K562 (cell line): ENCODE data around the gene CMIP. TPM values are rescaled to one million over a fixed set of nuclear protein-coding genes. Genes with fewer than 3 reads are reported as not detected.

Experiments
- CAMTA2 ChIP-seq: fragments of 250-450 bp; sonication (Bioruptor Pico); conservative IDR thresholded peaks from 2 replicates; pipeline ENCODE4 v1.5.1; 2022
- CBX8 ChIP-seq: fragments of 200-600 bp; sonication (generic); IDR thresholded peaks from 2 replicates; pipeline ENCODE4 v1.6.1; 2012; ENCODE audit warnings: borderline replicate concordance, mixed run types, low read depth, mild to moderate bottlenecking, moderate library complexity, mixed read lengths, low read length, control low read depth, inconsistent platforms; ENCODE audit not compliant: poor library complexity, severe bottlenecking; ENCODE audit errors: extremely low read depth
- KLF16 ChIP-seq: IDR thresholded peaks from 2 replicates; pipeline ENCODE4 v1.6.1; 2016; ENCODE audit warnings: antibody characterized with exemption
- KLF6 ChIP-seq: fragments of 250-450 bp; sonication (Bioruptor Pico); IDR thresholded peaks from 2 replicates; pipeline ENCODE4 v1.4.0; 2020; ENCODE audit warnings: mild to moderate bottlenecking, moderate library complexity, borderline replicate concordance
- L3MBTL2 ChIP-seq: fragments of 450-650 bp; IDR thresholded peaks from 2 replicates; pipeline ENCODE4 v1.6.1; 2016; ENCODE audit warnings: mild to moderate bottlenecking, moderate library complexity
- NONO ChIP-seq, 2 experiments: fragments of 200-400 bp in 1 of 2; fragments of 450-650 bp in 1 of 2; formaldehyde crosslinking in 1 of 2; IDR thresholded peaks; 2 replicates each; pipeline ENCODE4 v1.6.1; 2017; ENCODE audit warnings: low read depth in 2 of 2, mild to moderate bottlenecking in 2 of 2, moderate library complexity in 2 of 2, low read length in 1 of 2
- PHB2 ChIP-seq: fragments of 450-650 bp; IDR thresholded peaks from 2 replicates; pipeline ENCODE4 v1.6.1; 2017; ENCODE audit warnings: low read depth
- SAFB2 ChIP-seq: fragments of 200-400 bp; formaldehyde crosslinking; IDR thresholded peaks from 2 replicates; pipeline ENCODE4 v1.6.1; 2018; ENCODE audit warnings: borderline replicate concordance, low read length, low read depth, moderate library complexity; ENCODE audit not compliant: severe bottlenecking
- STAT5B ChIP-seq: fragments of 250-450 bp; sonication (Bioruptor Pico); IDR thresholded peaks from 2 replicates; pipeline ENCODE4 v1.8.0; 2021; ENCODE audit warnings: mild to moderate bottlenecking, inconsistent platforms
- TOE1 ChIP-seq, 2 experiments: fragments of 450-650 bp in 1 of 2; sonication (generic) in 1 of 2; formaldehyde crosslinking in 1 of 2; IDR thresholded peaks; 2 replicates each; pipeline versions ENCODE4 v1.7.1 to v1.8.0; 2016 to 2022; ENCODE audit warnings: borderline replicate concordance in 2 of 2, mild to moderate bottlenecking in 2 of 2, antibody characterized with exemption in 1 of 2, inconsistent platforms in 1 of 2, low read depth in 1 of 2, missing genetic modification reagents in 1 of 2, moderate library complexity in 1 of 2
- ZBTB9 ChIP-seq: fragments of 450-650 bp; formaldehyde crosslinking; IDR thresholded peaks from 2 replicates; pipeline ENCODE4 v1.4.0; 2020; ENCODE audit warnings: mild to moderate bottlenecking, moderate library complexity
- ZNF165 ChIP-seq: fragments of 250-450 bp; sonication (Bioruptor Pico); IDR thresholded peaks from 2 replicates; pipeline ENCODE4 v1.4.0; 2020; ENCODE audit warnings: borderline replicate concordance
- ZNF184 ChIP-seq: sonication (generic); formaldehyde crosslinking; IDR thresholded peaks from 2 replicates; pipeline ENCODE4 v1.5.0; 2020; ENCODE audit warnings: missing genetic modification reagents
- polyA plus RNA-seq, 8 experiments: library from polyadenylated mRNA; depleted of rRNA in 4 of 8; stranded (reverse) in 5 of 8; unstranded in 3 of 8; fragments of >200 nt; fragmentation: Nextera tagmentation in 2 of 8; fragmentation: Illumina TruSeq in 1 of 8; extraction: Ambion mirVana in 2 of 8; extraction: Trizol in 1 of 8; gene quantifications; 2 replicates each; pipeline versions ENCODE4 v1.2.1 to v1.2.3, GENCODE V29; 2011 to 2014; ENCODE audit warnings: inconsistent platforms in 1 of 8, missing spikeins in 1 of 8
- total RNA-seq, 7 experiments: library from RNA; depleted of rRNA in 6 of 7; stranded (reverse); fragments of >200 nt in 6 of 7; fragmentation: Illumina TruSeq in 2 of 7; extraction: Trizol in 2 of 7; gene quantifications; 2 replicates each; pipeline versions ENCODE4 v1.2.1 to v1.2.3, GENCODE V29; 2011 to 2021; ENCODE audit warnings: low replicate concordance in 1 of 7
- TF ChIP-seq, protein P1 (sequence below), 2 experiments: fragments of 250-450 bp in 1 of 2; fragments of 450-650 bp in 1 of 2; sonication (Bioruptor Pico) in 1 of 2; IDR thresholded peaks; 2 replicates each; pipeline versions ENCODE4 v1.6.1 to v1.8.0; 2016 to 2021; ENCODE audit warnings: mild to moderate bottlenecking in 2 of 2, moderate library complexity in 2 of 2, missing compliant biosample characterization in 1 of 2, missing genetic modification characterization in 1 of 2
- TF ChIP-seq, protein P2 (sequence below), 2 experiments: fragments of 450-650 bp; IDR thresholded peaks; 2 replicates each; pipeline ENCODE4 v1.6.1; 2016; ENCODE audit warnings: mild to moderate bottlenecking in 2 of 2, borderline replicate concordance in 1 of 2, low read depth in 1 of 2, moderate library complexity in 1 of 2

The CMIP gene
- total and polyA plus RNA-seq, 9 of the 15 experiments (the other 6 are each of a cell fraction or from before 2014, with no cell fraction given): 0.94 to 82.5 (median 10.3) TPM

DNA sequence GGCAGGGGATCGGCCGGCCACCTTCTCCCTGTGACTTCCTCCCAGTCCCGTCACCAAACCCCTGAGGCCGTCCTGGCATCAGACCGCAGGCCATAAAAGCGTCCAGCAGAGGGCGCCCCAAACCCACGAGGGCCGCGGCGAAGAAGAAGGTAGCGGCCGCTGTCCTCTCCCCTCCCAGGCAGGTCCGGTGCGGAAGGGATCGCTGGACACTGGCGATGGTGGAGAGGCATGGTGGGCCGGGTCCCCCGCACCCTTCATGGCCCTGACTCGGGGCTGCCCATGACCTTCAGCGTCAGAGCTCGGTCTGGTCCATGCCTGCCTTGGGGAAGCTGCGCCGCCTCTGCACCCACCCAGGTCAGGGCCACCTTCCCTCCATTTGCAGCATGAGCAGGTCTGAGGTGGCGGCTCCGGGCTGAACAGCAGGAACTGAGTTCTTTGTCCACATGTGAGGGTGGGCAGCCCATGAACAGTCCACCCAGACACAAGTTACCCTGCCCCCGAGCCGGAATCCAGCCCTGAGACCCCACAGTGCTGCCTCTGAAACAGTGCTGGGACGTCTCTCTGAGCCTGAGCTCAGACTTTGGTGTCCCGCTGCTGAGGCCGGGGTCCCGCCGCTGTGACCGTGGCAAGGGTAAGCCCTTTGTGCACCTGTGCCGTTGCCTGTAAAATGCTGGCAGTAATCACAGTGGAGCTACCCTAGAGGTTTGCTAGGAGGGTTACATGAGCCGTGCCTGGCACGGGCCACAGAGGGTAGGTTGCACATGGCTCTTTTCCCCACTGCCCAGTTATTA lies 40.8 kb upstream of the CMIP start (continued):
- TF ChIP-seq ZNF165: no peak
- peak; percentile 69; the same call in 1 of the 2 replicates for TF ChIP-seq TOE1 (IDR thresholded peaks at IDR 0.05; ENCODE audit: borderline replicate concordance)
- no peak for TF ChIP-seq TOE1 (CRISPR knock-in tag; IDR thresholded peaks at IDR 0.05; ENCODE audit: borderline replicate concordance, low read depth)
- TF ChIP-seq, protein P1, sequence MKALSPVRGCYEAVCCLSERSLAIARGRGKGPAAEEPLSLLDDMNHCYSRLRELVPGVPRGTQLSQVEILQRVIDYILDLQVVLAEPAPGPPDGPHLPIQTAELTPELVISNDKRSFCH (CRISPR knock-in tag; IDR thresholded peaks at IDR 0.05): no peak
- TF ChIP-seq, protein P1 (tag; IDR thresholded peaks at IDR 0.05): peak; percentile 68; the same call in 1 of the 2 replicates
- TF ChIP-seq PHB2: no peak
- TF ChIP-seq L3MBTL2: peak; percentile 59; the same call in 1 of the 2 replicates
- 0 out of 2 replicates have a peak, but pooled peaks have one; percentile 18 for TF ChIP-seq KLF16
- TF ChIP-seq STAT5B (CRISPR knock-in tag): no peak
- no peak for TF ChIP-seq ZBTB9 (CRISPR knock-in tag)
- no peak for TF ChIP-seq ZNF184 (CRISPR knock-in tag)
- no peak; the same call in 1 of the 2 replicates for TF ChIP-seq CAMTA2 (CRISPR knock-in tag)
- TF ChIP-seq CBX8: no peak
- TF ChIP-seq, protein P2, sequence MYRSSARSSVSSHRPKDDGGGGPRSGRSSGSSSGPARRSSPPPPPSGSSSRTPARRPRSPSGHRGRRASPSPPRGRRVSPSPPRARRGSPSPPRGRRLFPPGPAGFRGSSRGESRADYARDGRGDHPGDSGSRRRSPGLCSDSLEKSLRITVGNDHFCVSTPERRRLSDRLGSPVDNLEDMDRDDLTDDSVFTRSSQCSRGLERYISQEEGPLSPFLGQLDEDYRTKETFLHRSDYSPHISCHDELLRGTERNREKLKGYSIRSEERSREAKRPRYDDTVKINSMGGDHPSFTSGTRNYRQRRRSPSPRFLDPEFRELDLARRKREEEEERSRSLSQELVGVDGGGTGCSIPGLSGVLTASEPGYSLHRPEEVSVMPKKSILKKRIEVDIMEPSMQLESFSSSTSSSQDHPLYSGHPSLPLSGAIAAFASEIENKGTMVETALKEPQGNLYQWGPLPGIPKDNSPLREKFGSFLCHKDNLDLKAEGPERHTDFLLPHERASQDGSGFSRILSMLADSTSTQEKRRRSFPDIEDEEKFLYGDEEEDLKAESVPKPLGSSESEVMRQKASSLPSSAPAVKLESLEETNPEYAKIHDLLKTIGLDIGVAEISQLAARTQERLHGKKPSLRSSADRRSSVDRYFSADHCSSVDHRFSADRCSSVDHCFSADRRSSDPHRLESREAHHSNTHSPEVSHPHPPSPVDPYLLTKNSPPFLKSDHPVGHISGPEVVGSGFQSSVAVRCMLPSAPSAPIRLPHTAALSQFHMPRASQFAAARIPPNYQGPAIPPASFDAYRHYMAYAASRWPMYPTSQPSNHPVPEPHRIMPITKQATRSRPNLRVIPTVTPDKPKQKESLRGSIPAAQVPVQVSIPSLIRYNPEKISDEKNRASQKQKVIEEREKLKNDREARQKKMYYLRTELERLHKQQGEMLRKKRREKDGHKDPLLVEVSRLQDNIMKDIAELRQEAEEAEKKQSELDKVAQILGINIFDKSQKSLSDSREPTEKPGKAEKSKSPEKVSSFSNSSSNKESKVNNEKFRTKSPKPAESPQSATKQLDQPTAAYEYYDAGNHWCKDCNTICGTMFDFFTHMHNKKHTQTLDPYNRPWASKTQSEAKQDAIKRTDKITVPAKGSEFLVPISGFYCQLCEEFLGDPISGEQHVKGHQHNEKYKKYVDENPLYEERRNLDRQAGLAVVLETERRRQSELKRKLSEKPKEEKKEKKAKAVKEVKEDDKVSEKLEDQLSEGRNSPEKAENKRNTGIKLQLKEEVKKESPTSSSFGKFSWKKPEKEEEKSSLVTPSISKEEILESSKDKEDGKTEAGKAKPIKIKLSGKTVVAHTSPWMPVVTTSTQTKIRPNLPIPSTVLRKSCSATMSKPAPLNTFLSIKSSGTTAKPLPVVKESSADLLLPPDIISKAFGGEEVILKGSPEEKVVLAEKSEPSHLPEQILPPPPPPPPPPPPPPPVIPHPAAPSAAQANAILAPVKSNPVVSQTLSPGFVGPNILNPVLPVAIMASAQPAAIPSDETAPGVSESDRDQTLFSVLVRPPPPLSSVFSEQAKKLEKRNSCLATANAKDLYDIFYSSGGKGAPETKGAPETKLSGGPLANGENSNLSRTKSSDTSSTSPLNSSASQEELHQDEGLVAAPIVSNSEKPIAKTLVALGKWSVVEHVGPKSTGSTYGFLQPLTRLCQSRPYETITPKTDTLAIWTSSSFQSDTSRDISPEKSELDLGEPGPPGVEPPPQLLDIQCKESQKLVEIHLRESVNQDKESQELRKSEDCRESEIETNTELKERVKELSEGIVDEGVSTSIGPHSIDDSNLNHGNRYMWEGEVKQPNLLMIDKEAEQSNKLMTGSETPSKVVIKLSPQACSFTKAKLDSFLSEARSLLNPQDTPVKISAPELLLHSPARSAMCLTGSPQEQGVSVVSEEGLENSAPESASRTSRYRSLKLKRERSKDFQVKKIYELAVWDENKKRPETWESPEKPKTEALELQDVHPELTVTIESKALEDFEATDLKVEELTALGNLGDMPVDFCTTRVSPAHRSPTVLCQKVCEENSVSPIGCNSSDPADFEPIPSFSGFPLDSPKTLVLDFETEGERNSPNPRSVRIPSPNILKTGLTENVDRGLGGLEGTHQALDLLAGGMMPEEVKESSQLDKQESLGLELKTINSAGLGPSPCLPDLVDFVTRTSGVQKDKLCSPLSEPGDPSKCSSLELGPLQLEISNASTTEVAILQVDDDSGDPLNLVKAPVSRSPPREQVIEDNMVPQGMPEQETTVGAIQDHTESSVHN (IDR thresholded peaks at IDR 0.05; ENCODE audit: borderline replicate concordance in 1 of 2, low read depth in 1 of 2): no peak
- TF ChIP-seq KLF6 (CRISPR knock-in tag): no peak
- peak in 1 of 2 experiments; percentile 78; a peak in 1 of 4 replicates for TF ChIP-seq NONO (IDR thresholded peaks at IDR 0.05; ENCODE audit: low read depth in 2 of 2, low read length in 1 of 2)
- no peak for TF ChIP-seq SAFB2
